ENCODE data around the gene NELL1. TPM values are rescaled to one million over a fixed set of nuclear protein-coding genes. Genes with fewer than 3 reads are reported as not detected.

Gene NELL1
- total and polyA plus RNA-seq, 2 donors from 2014 or later = 0.31 to 14.8 TPM

GRCh38 chr11:21301981-21302380, 632.6 kb downstream of the NELL1 start:
- Histone ChIP-seq H3K9ac (ENCODE audit: low read length in 3 of 3) (no peak overlapping the region), H3K27me3 (ENCODE audit: control insufficient read depth, insufficient read depth, low read length) (no peaks in the 10 kb centered on the region), H3K27ac (ENCODE audit: low read depth in 2 of 2, low read length in 2 of 2) (no peak overlapping the region), H3K4me1 (ENCODE audit: control insufficient read depth in 2 of 3, insufficient read depth in 2 of 3, low read depth in 1 of 3, low read length in 3 of 3) (no peaks in the 10 kb centered on the region), H3K4me3 (ENCODE audit: low read length in 3 of 3) (no peak overlapping the region), H3K36me3 (ENCODE audit: control insufficient read depth in 2 of 3, insufficient read depth in 3 of 3, low read length in 3 of 3) (no peaks in the 10 kb centered on the region), H3K9me3 (ENCODE audit: control insufficient read depth in 2 of 3, insufficient read depth in 1 of 3, low read length in 3 of 3) (peaks cover 0 to 4% (median 0%) of the 10 kb centered on the region in 3 donors)
- intact Hi-C loops (cut with DNase I) = no loop called here
- no peak for FAIRE-seq
- DNase-seq = no peak
- TF ChIP-seq CTCF (IDR thresholded peaks at IDR 0.05; ENCODE audit: borderline replicate concordance, extremely low read depth, insufficient read depth) = no peak

- intact Hi-C loops (cut with DNase I) = no loop called here
Observed at GRCh38 chr11:21306739-21307358, 637.5 kb downstream of the NELL1 start.

GRCh38 chr11:21307874-21308273, 638.5 kb downstream of the NELL1 start:
- intact Hi-C loops (cut with DNase I) = no loop called here
- no peak for TF ChIP-seq CTCF (IDR thresholded peaks at IDR 0.05; ENCODE audit: borderline replicate concordance, extremely low read depth, insufficient read depth)
- no peaks in the 10 kb centered on the region for H3K4me1 ChIP-seq (ENCODE audit: control insufficient read depth in 2 of 3, insufficient read depth in 2 of 3, low read depth in 1 of 3, low read length in 3 of 3)
- no peak overlapping the region for H3K27ac ChIP-seq (ENCODE audit: low read depth in 2 of 2, low read length in 2 of 2)
- H3K27me3 ChIP-seq (ENCODE audit: control insufficient read depth, insufficient read depth, low read length) = no peaks in the 10 kb centered on the region
- no peak for FAIRE-seq
- DNase-seq = no peak
- no peak overlapping the region for H3K4me3 ChIP-seq (ENCODE audit: low read length in 3 of 3)
- H3K36me3 ChIP-seq (ENCODE audit: control insufficient read depth in 2 of 3, insufficient read depth in 3 of 3, low read length in 3 of 3) = no peaks in the 10 kb centered on the region
- no peaks in the 10 kb centered on the region for H3K9me3 ChIP-seq (ENCODE audit: control insufficient read depth in 2 of 3, insufficient read depth in 1 of 3, low read length in 3 of 3)
- no peak overlapping the region for H3K9ac ChIP-seq (ENCODE audit: low read length in 3 of 3)

More at GRCh38 chr11:21306739-21307358, 637.5 kb downstream of the NELL1 start:
- FAIRE-seq (no peak), DNase-seq (no peak)
- Histone ChIP-seq H3K27ac (ENCODE audit: low read depth in 2 of 2, low read length in 2 of 2) (no peak overlapping the region), H3K9me3 (ENCODE audit: control insufficient read depth in 2 of 3, insufficient read depth in 1 of 3, low read length in 3 of 3) (peaks cover 0 to 4% (median 0%) of the 10 kb centered on the region in 3 donors), H3K27me3 (ENCODE audit: control insufficient read depth, insufficient read depth, low read length) (no peaks in the 10 kb centered on the region), H3K4me1 (ENCODE audit: control insufficient read depth in 2 of 3, insufficient read depth in 2 of 3, low read depth in 1 of 3, low read length in 3 of 3) (no peaks in the 10 kb centered on the region), H3K36me3 (ENCODE audit: control insufficient read depth in 2 of 3, insufficient read depth in 3 of 3, low read length in 3 of 3) (no peaks in the 10 kb centered on the region), H3K9ac (ENCODE audit: low read length in 3 of 3) (no peak overlapping the region), H3K4me3 (ENCODE audit: low read length in 3 of 3) (no peak overlapping the region)
- TF ChIP-seq CTCF (IDR thresholded peaks at IDR 0.05; ENCODE audit: borderline replicate concordance, extremely low read depth, insufficient read depth) = no peak

- no peak overlapping the region for H3K27ac ChIP-seq (ENCODE audit: low read depth in 2 of 2, low read length in 2 of 2)
- no peak overlapping the region for H3K9ac ChIP-seq (ENCODE audit: low read length in 3 of 3)
- TF ChIP-seq CTCF (IDR thresholded peaks at IDR 0.05; ENCODE audit: borderline replicate concordance, extremely low read depth, insufficient read depth) = no peak
- no peaks in the 10 kb centered on the region for H3K27me3 ChIP-seq (ENCODE audit: control insufficient read depth, insufficient read depth, low read length)
- intact Hi-C loops (cut with DNase I) = no loop called here
- no peak for FAIRE-seq
- no peaks in the 10 kb centered on the region for H3K9me3 ChIP-seq (ENCODE audit: control insufficient read depth in 2 of 3, insufficient read depth in 1 of 3, low read length in 3 of 3)
- no peak overlapping the region for H3K4me3 ChIP-seq (ENCODE audit: low read length in 3 of 3)
- DNase-seq = no peak
- no peaks in the 10 kb centered on the region for H3K36me3 ChIP-seq (ENCODE audit: control insufficient read depth in 2 of 3, insufficient read depth in 3 of 3, low read length in 3 of 3)
- no peaks in the 10 kb centered on the region for H3K4me1 ChIP-seq (ENCODE audit: control insufficient read depth in 2 of 3, insufficient read depth in 2 of 3, low read depth in 1 of 3, low read length in 3 of 3)
Observed at GRCh38 chr11:21316591-21316990, 647.2 kb downstream of the NELL1 start.

All from kidney (tissue), 14 donors.